IMR-90 (cell line): ENCODE data around the gene ATP6V1A. TPM values are rescaled to one million over a fixed set of nuclear protein-coding genes. Genes with fewer than 3 reads are reported as not detected.

Experiments used
- ATAC-seq: fragments of 200-7000 bp; cut with Tn5 transposase; 2 replicates; pipeline ENCODE4 v1.9.1; 2020; ENCODE audit warnings: low read depth, mild to moderate bottlenecking, moderate library complexity
- BruUV-seq: library from RNA; stranded (reverse); fragments of 400-500 nt; replicated peaks from 2 replicates; lab custom pipeline; 2021; lab: Mats Ljungman, UMichigan
- CTCF ChIA-PET: fragments of 300-600 bp; formaldehyde crosslinking; extraction: SDS; loops from one replicate; lab custom pipeline; 2021; ENCODE audit warnings: antibody characterized with exemption; lab: Yijun Ruan, JAX
- POLR2A ChIA-PET: fragments of 300-600 bp; sonication (Branson Sonifier 250); formaldehyde crosslinking; loops from one replicate; lab custom pipeline; 2022; ENCODE audit warnings: antibody characterized with exemption; ENCODE audit not compliant: unreplicated experiment; lab: Charles Lee
- DNase-seq: peaks from one replicate; pipeline ENCODE4 v3.0.0; 2013
- H2AFZ ChIP-seq: replicated peaks from 2 replicates; pipeline ENCODE3; 2013; ENCODE audit warnings: low read length, mild to moderate bottlenecking; ENCODE audit not compliant: poor library complexity
- H2AK5ac ChIP-seq: 2 replicates; pipeline ENCODE4 v1.6.1; 2013; ENCODE audit warnings: low read depth, low read length, inconsistent platforms
- H2AK9ac ChIP-seq: replicated peaks from 2 replicates; pipeline ENCODE3; 2013; ENCODE audit warnings: mild to moderate bottlenecking, low read depth, low read length, moderate library complexity; ENCODE audit not compliant: poor library complexity
- H2BK120ac ChIP-seq: 2 replicates; pipeline ENCODE4 v1.6.1; 2013; ENCODE audit warnings: low read depth, low read length, inconsistent platforms
- H2BK15ac ChIP-seq: 3 replicates; pipeline ENCODE4 v1.6.1; 2013; ENCODE audit warnings: low read depth, low read length, inconsistent platforms
- H2BK20ac ChIP-seq: 2 replicates; pipeline ENCODE4 v1.6.1; 2013; ENCODE audit warnings: low read depth, mild to moderate bottlenecking, inconsistent platforms, low read length, moderate library complexity
- H2BK5ac ChIP-seq: 2 replicates; pipeline ENCODE4 v1.6.1; 2013; ENCODE audit warnings: mild to moderate bottlenecking, low read depth, low read length, inconsistent platforms; ENCODE audit not compliant: poor library complexity, severe bottlenecking
- H3K14ac ChIP-seq: replicated peaks from 2 replicates; pipeline ENCODE4 v1.6.1; 2013; ENCODE audit warnings: low read depth, low read length, inconsistent platforms
- H3K18ac ChIP-seq: 2 replicates; pipeline ENCODE4 v1.6.1; 2013; ENCODE audit warnings: low read depth, low read length, control low read depth
- H3K23ac ChIP-seq: 2 replicates; pipeline ENCODE4 v1.6.1; 2013; ENCODE audit warnings: low read depth, low read length, inconsistent platforms
- H3K27ac ChIP-seq: 2 replicates; pipeline ENCODE4 v1.5.1; 2013; ENCODE audit warnings: mild to moderate bottlenecking, control low read depth, low read length; ENCODE audit not compliant: insufficient read depth
- H3K27me3 ChIP-seq: 2 replicates; pipeline ENCODE4 v1.6.1; 2013; ENCODE audit warnings: low read length; ENCODE audit not compliant: control insufficient read depth, insufficient read depth
- H3K36me3 ChIP-seq: 2 replicates; pipeline ENCODE4 v1.6.1; 2013; ENCODE audit warnings: low read length, mixed read lengths; ENCODE audit not compliant: control insufficient read depth, insufficient read depth
- H3K4ac ChIP-seq: 2 replicates; pipeline ENCODE4 v1.6.1; 2013; ENCODE audit warnings: low read depth, low read length, inconsistent platforms
- H3K4me1 ChIP-seq: 2 replicates; pipeline ENCODE4 v1.6.1; 2013; ENCODE audit warnings: low read length, mixed read lengths; ENCODE audit not compliant: control insufficient read depth, insufficient read depth
- H3K4me2 ChIP-seq: 2 replicates; pipeline ENCODE4 v1.6.1; 2013; ENCODE audit warnings: low read depth, mild to moderate bottlenecking, control low read depth, low read length, moderate library complexity
- H3K4me3 ChIP-seq: 2 replicates; pipeline ENCODE4 v1.5.1; 2013; ENCODE audit warnings: low read depth, mild to moderate bottlenecking, control low read depth, low read length, moderate library complexity; ENCODE audit not compliant: insufficient read depth
- H3K56ac ChIP-seq: 2 replicates; pipeline ENCODE4 v1.6.1; 2013; ENCODE audit warnings: low read length, inconsistent platforms; ENCODE audit not compliant: insufficient read depth; ENCODE audit errors: extremely low read depth
- H3K79me1 ChIP-seq, 2 experiments: 2 replicates each; pipeline ENCODE4 v1.6.1; 2013; ENCODE audit warnings: low read length in 2 of 2, inconsistent platforms in 1 of 2, low read depth in 1 of 2
- H3K9ac ChIP-seq: 2 replicates; pipeline ENCODE4 v1.6.1; 2013; ENCODE audit warnings: low read depth, low read length, control low read depth
- H3K9me1 ChIP-seq: 2 replicates; pipeline ENCODE4 v1.6.1; 2013; ENCODE audit warnings: low read length, inconsistent platforms; ENCODE audit not compliant: insufficient read depth
- H3K9me3 ChIP-seq: 2 replicates; pipeline ENCODE4 v1.6.1; 2013; ENCODE audit warnings: low read length; ENCODE audit not compliant: control insufficient read depth, insufficient read depth
- H4K20me1 ChIP-seq: 2 replicates; pipeline ENCODE4 v1.6.1; 2013; ENCODE audit warnings: low read length, inconsistent platforms; ENCODE audit not compliant: insufficient read depth
- H4K5ac ChIP-seq: 2 replicates; pipeline ENCODE4 v1.6.1; 2013; ENCODE audit warnings: mild to moderate bottlenecking, low read depth, low read length, control low read depth
- H4K8ac ChIP-seq, 2 experiments: 2 replicates each; pipeline ENCODE4 v1.6.1; 2013; ENCODE audit warnings: low read depth in 2 of 2, low read length in 2 of 2, control low read depth in 1 of 2, inconsistent platforms in 1 of 2
- H4K91ac ChIP-seq: 2 replicates; pipeline ENCODE4 v1.6.1; 2013; ENCODE audit warnings: low read depth, low read length, inconsistent platforms; ENCODE audit not compliant: insufficient read depth
- BHLHE40 ChIP-seq: fragments of 150-350 bp; IDR thresholded peaks from 2 replicates; pipeline ENCODE4 v1.6.1; 2016; ENCODE audit warnings: mild to moderate bottlenecking, low read depth, low read length
- CEBPB ChIP-seq: IDR thresholded peaks from 2 replicates; pipeline ENCODE4 v1.6.1; 2012; ENCODE audit warnings: low read depth, low read length, improper control_type of control experiment
- CHD1 ChIP-seq: IDR thresholded peaks from 2 replicates; pipeline ENCODE4 v1.6.1; 2012; ENCODE audit warnings: low read depth, low read length, improper control_type of control experiment
- CTCF ChIP-seq: conservative IDR thresholded peaks from 2 replicates; pipeline ENCODE4 v1.5.1; 2012; ENCODE audit warnings: mild to moderate bottlenecking, low read depth, low read length, improper control_type of control experiment
- ELK1 ChIP-seq: fragments of 150-350 bp; IDR thresholded peaks from 2 replicates; pipeline ENCODE4 v1.6.1; 2016; ENCODE audit warnings: low read depth, mild to moderate bottlenecking, low read length, moderate library complexity, borderline replicate concordance
- FOS ChIP-seq: fragments of 150-350 bp; IDR thresholded peaks from 2 replicates; pipeline ENCODE4 v1.6.1; 2016; ENCODE audit warnings: low read depth, low read length
- MAFK ChIP-seq: IDR thresholded peaks from 2 replicates; pipeline ENCODE4 v1.6.1; 2012; ENCODE audit warnings: low read depth, low read length, improper control_type of control experiment
- MAZ ChIP-seq: IDR thresholded peaks from 2 replicates; pipeline ENCODE4 v1.6.1; 2012; ENCODE audit warnings: low read depth, mild to moderate bottlenecking, low read length, improper control_type of control experiment, moderate library complexity, borderline replicate concordance
- MXI1 ChIP-seq: IDR thresholded peaks from 2 replicates; pipeline ENCODE4 v1.6.1; 2012; ENCODE audit warnings: low read depth, mild to moderate bottlenecking, low read length, moderate library complexity, borderline replicate concordance
- NFE2L2 ChIP-seq: fragments of 150-350 bp; IDR thresholded peaks from 2 replicates; pipeline ENCODE4 v1.6.1; 2016; ENCODE audit warnings: low read depth, mild to moderate bottlenecking, low read length
- POLR2A ChIP-seq: IDR thresholded peaks from 2 replicates; pipeline ENCODE4 v1.6.1; 2012; ENCODE audit warnings: mild to moderate bottlenecking, low read depth, low read length
- RAD21 ChIP-seq: IDR thresholded peaks from 2 replicates; pipeline ENCODE4 v1.6.1; 2012; ENCODE audit warnings: low read length, improper control_type of control experiment
- RCOR1 ChIP-seq: IDR thresholded peaks from 2 replicates; pipeline ENCODE4 v1.6.1; 2012; ENCODE audit warnings: mild to moderate bottlenecking, low read length, improper control_type of control experiment; ENCODE audit not compliant: insufficient replicate concordance
- RFX5 ChIP-seq: IDR thresholded peaks from 2 replicates; pipeline ENCODE4 v1.8.0; 2012; ENCODE audit warnings: low read depth, mild to moderate bottlenecking, low read length, moderate library complexity
- SMC3 ChIP-seq: fragments of 150-350 bp; IDR thresholded peaks from 2 replicates; pipeline ENCODE4 v1.6.1; 2016; ENCODE audit warnings: low read depth, mild to moderate bottlenecking, antibody characterized with exemption, low read length, moderate library complexity
- USF2 ChIP-seq: fragments of 150-350 bp; IDR thresholded peaks from 2 replicates; pipeline ENCODE4 v1.6.1; 2017; ENCODE audit warnings: mild to moderate bottlenecking, antibody characterized with exemption, low read length, low read depth
- WGBS, 2 experiments: methylation state at CpG; one replicate each; pipeline versions ENCODE4 v1.1.5 to v1.1.7; 2013; ENCODE audit warnings: missing lambda C conversion rate in 2 of 2; ENCODE audit not compliant: insufficient read length in 1 of 2; ENCODE audit errors: extremely low coverage in 2 of 2; 5-methylcytosine and 5-hydroxymethylcytosine counted together
- dilution Hi-C: fragments of 300-500 bp; cut with HindIII; formaldehyde crosslinking; loops from one replicate; pipeline ENCODE4 v1.14.3; 2018; ENCODE audit warnings: low sequenced_read_pairs; ENCODE audit not compliant: unreplicated experiment
- in situ Hi-C: fragments of 300-500 bp; cut with MboI; formaldehyde crosslinking; loops from 3 replicates; pipeline ENCODE4 v1.14.3; 2019; ENCODE audit warnings: low sequenced_read_pairs, inconsistent platforms, mixed read lengths
- intact Hi-C: fragments of 100-400 bp; cut with micrococcal nuclease; formaldehyde crosslinking; loops from 2 replicates; pipeline ENCODE4 v1.10.0; 2022
- polyA plus RNA-seq, 3 experiments: library from polyadenylated mRNA; depleted of rRNA; stranded (reverse); fragments of >200 nt; gene quantifications; 2 replicates each; pipeline ENCODE4 v1.2.3, GENCODE V29; 2012; ENCODE audit warnings: low replicate concordance in 1 of 3
- total RNA-seq: library from RNA; depleted of rRNA; stranded (reverse); fragments of >200 nt; gene quantifications from 2 replicates; pipeline ENCODE4 v1.2.3, GENCODE V29; 2012

Gene ATP6V1A
- total and polyA plus RNA-seq, 2 of the 4 experiments (the other 2 are of a cell fraction): 15.1 to 98.0 TPM

- Histone ChIP-seq H4K5ac (no peak overlapping the region), H2BK15ac (no peak overlapping the region), H2BK20ac (no peak overlapping the region), H3K23ac (no peak overlapping the region), H2BK5ac (no peak overlapping the region), H3K18ac (no peak overlapping the region), H4K20me1 (no peaks in the 10 kb centered on the region), H2AFZ (no peak overlapping the region), H3K79me1 (peaks cover 0 to 4% of the 10 kb centered on the region in 2 experiments; a peak in 1 of 4 replicates), H3K36me3 (peaks cover 27% of the 10 kb centered on the region), H2BK120ac (no peak overlapping the region), H3K9me1 (no peaks in the 10 kb centered on the region), H3K56ac (no peak overlapping the region), H3K9me3 (no peaks in the 10 kb centered on the region), H3K4me3 (no peak overlapping the region), H3K4me2 (no peak overlapping the region), H3K27ac (no peak overlapping the region), H2AK9ac (no peak overlapping the region), H2AK5ac (no peak overlapping the region), H3K9ac (no peak overlapping the region), H3K27me3 (no peaks in the 10 kb centered on the region), H4K8ac (no peak overlapping the region), H3K4me1 (no peaks in the 10 kb centered on the region), H4K91ac (no peak overlapping the region), H3K14ac (no peak overlapping the region), H3K4ac (no peak overlapping the region)
- no CpG with 5 or more reads among the region's 4 CpGs for WGBS, 2 experiments
- ChIA-PET CTCF (interaction anchor here (0.5 kb wide), 1 partner anchor 1417 kb away, joined by 8 read pairs; no protein-coding TSS in a partner anchor), POLR2A (no interaction called here)
- ATAC-seq (no peak), DNase-seq (no peak)
- intact Hi-C loops (no loop called here), dilution Hi-C loops (no loop called here), in situ Hi-C loops (no loop called here)
- TF ChIP-seq MXI1 (no peak), MAFK (no peak), SMC3 (no peak), ELK1 (no peak), BHLHE40 (no peak), POLR2A (no peak), CTCF (no peak), FOS (no peak), NFE2L2 (no peak), RCOR1 (no peak), RAD21 (no peak), CHD1 (no peak), RFX5 (no peak), CEBPB (no peak), USF2 (no peak), MAZ (no peak)
- BruUV-seq: no TSS peak
Measured at GRCh38 chr3:113804661-113805060, 57.8 kb downstream of the ATP6V1A start.
